ENCODE data around the gene SYNPO.

GRCh38 chr5:150658699-150659265 lies 18.3 kb downstream of the SYNPO start:
- no peak for TF ChIP-seq POLR2A (IDR thresholded peaks at IDR 0.05)
- TF ChIP-seq, protein P1, sequence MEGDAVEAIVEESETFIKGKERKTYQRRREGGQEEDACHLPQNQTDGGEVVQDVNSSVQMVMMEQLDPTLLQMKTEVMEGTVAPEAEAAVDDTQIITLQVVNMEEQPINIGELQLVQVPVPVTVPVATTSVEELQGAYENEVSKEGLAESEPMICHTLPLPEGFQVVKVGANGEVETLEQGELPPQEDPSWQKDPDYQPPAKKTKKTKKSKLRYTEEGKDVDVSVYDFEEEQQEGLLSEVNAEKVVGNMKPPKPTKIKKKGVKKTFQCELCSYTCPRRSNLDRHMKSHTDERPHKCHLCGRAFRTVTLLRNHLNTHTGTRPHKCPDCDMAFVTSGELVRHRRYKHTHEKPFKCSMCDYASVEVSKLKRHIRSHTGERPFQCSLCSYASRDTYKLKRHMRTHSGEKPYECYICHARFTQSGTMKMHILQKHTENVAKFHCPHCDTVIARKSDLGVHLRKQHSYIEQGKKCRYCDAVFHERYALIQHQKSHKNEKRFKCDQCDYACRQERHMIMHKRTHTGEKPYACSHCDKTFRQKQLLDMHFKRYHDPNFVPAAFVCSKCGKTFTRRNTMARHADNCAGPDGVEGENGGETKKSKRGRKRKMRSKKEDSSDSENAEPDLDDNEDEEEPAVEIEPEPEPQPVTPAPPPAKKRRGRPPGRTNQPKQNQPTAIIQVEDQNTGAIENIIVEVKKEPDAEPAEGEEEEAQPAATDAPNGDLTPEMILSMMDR (IDR thresholded peaks at IDR 0.05): no peak
